Measurements from ENCODE around the gene SPAG9. TPM values are rescaled to one million over a fixed set of nuclear protein-coding genes. Genes with fewer than 3 reads are reported as not detected.

SPAG9 gene
- total RNA-seq, 1 donor from 2014 or later, result 136 TPM

- DNase-seq (ENCODE audit: low spot score), result no peak
Measured at GRCh38 chr17:51045621-51046020, 75.0 kb downstream of the SPAG9 start.

- no peak for DNase-seq (ENCODE audit: low spot score)
Measured at GRCh38 chr17:51044976-51045375, 75.7 kb downstream of the SPAG9 start.

- DNase-seq (ENCODE audit: low spot score), result no peak
Measured at GRCh38 chr17:51036084-51036483, 84.6 kb downstream of the SPAG9 start.

GRCh38 chr17:51035431-51035830 lies 85.2 kb downstream of the SPAG9 start:
- DNase-seq (ENCODE audit: low spot score), result no peak

- no peak for DNase-seq (ENCODE audit: low spot score)
Measured at GRCh38 chr17:51034800-51035199, 85.9 kb downstream of the SPAG9 start.

GRCh38 chr17:51032850-51033249 lies 87.8 kb downstream of the SPAG9 start:
- no peak for DNase-seq (ENCODE audit: low spot score)

GRCh38 chr17:51029568-51030463 lies 90.9 kb downstream of the SPAG9 start:
- DNase-seq (ENCODE audit: low spot score), result no peak

- no peak for DNase-seq (ENCODE audit: low spot score)
Measured at GRCh38 chr17:51029142-51029541, 91.5 kb downstream of the SPAG9 start.

- DNase-seq (ENCODE audit: low spot score), result no peak
Measured at GRCh38 chr17:51028176-51028863, 92.3 kb downstream of the SPAG9 start.

GRCh38 chr17:51018541-51018940 lies 102.1 kb downstream of the SPAG9 start:
- no peak for DNase-seq (ENCODE audit: low spot score)

- no peak for DNase-seq (ENCODE audit: low spot score)
Measured at GRCh38 chr17:51017270-51017669, 103.4 kb downstream of the SPAG9 start.

GRCh38 chr17:51016099-51016498 lies 104.6 kb downstream of the SPAG9 start:
- no peak for DNase-seq (ENCODE audit: low spot score)

- DNase-seq (ENCODE audit: low spot score), result no peak
Measured at GRCh38 chr17:51015145-51015558, 105.5 kb downstream of the SPAG9 start.

GRCh38 chr17:51014129-51014528 lies 106.5 kb downstream of the SPAG9 start:
- DNase-seq (ENCODE audit: low spot score), result no peak

- no peak for DNase-seq (ENCODE audit: low spot score)
Measured at GRCh38 chr17:51013322-51013721, 107.3 kb downstream of the SPAG9 start.

- DNase-seq (ENCODE audit: low spot score), result no peak
Measured at GRCh38 chr17:51012538-51012937, 108.1 kb downstream of the SPAG9 start.

- DNase-seq (ENCODE audit: low spot score), result no peak
Measured at GRCh38 chr17:51010173-51010675, 110.4 kb downstream of the SPAG9 start.

- no peak for DNase-seq (ENCODE audit: low spot score)
Measured at GRCh38 chr17:51006601-51007000, 114.1 kb downstream of the SPAG9 start.

GRCh38 chr17:51005768-51006167 lies 114.9 kb downstream of the SPAG9 start:
- DNase-seq (ENCODE audit: low spot score), result no peak

GRCh38 chr17:51004249-51004648 lies 116.4 kb downstream of the SPAG9 start:
- DNase-seq (ENCODE audit: low spot score), result no peak

GRCh38 chr17:51000835-51001638 lies 119.6 kb downstream of the SPAG9 start:
- no peak for DNase-seq (ENCODE audit: low spot score)

- no peak for DNase-seq (ENCODE audit: low spot score)
Measured at GRCh38 chr17:50995668-50996067, 125.0 kb downstream of the SPAG9 start.

Data from ureter (tissue), 1 donor.